ENCODE results near the gene PSKH1.
"Not testable (repeated sequence)": the region's sequence is repeated elsewhere in the genome, so short reads cannot be mapped to it uniquely, and the experiment has no call there.

The PSKH1 gene

DNA sequence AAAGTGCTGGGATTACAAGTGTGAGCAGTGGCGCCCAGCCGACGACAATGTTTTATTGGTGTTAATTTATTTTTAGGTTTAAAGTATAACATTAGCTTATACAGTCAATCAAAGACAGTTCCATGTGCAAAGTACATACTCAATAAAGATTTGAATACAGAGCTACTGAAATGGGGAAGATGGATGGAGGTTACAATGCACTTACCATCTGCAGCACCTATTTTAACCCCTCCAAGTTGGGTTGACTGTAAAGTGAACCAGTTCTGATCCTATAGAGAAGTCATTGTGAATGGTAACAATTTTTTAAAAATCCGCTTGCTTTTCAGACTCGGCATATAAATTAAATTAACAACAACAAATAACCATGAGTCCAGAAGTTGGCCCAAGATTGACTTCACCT is 679 bp upstream of the PSKH1 start:
- FAIRE-seq, result no peak

DNA sequence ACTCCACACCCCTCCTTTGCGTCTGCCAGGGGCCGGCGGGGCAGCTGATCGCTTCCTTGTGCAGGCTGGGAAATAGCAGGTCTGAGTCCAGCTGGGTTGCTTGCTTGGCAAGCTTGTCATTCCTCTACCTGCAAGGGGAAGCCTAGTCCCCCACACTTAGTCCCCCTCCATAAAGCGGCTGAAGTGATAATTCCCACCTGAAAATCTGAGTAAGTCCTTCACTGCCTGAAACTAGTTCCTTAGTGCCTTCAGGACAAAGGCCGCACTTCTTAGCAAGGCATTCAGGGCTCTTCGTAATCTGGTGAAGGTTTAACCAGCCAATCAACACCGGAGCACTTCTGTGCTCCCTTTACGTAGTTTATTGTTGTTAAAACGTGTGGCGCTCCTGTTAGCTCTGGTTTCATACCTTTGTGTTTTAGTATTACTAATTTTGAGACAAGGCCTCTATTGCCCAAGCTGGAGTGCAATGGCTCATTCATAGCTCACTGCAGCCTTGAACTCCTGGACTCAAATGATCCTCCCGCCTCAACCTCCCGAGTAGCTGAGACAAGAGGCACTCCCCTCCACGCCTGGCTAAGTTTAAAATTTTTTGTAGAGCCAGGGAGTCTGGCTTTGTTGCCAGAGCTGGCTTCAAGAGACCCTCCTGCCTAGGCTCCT is 817 bp downstream of the PSKH1 start:
- no peak for FAIRE-seq

DNA sequence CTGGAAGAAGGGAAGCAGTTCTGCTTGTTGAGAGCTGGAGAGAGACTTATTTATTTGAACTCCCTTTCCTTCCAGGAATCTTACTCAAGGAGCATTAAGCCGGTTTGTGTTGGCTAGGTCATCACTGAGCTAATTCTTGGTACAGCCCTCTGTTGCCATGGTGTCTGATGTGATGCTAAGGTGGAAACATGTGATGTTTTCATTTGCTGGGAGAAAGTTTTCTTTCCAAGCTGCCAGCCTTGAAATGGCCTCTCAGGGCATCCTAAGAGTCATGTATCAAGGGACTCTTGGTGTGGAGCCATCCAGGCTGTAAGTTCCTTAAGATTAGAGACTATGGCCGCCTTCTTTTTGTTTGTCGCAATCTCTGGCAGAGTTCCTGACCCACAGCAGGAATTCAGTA is 4.2 kb downstream of the PSKH1 start:
- no peak for FAIRE-seq

DNA sequence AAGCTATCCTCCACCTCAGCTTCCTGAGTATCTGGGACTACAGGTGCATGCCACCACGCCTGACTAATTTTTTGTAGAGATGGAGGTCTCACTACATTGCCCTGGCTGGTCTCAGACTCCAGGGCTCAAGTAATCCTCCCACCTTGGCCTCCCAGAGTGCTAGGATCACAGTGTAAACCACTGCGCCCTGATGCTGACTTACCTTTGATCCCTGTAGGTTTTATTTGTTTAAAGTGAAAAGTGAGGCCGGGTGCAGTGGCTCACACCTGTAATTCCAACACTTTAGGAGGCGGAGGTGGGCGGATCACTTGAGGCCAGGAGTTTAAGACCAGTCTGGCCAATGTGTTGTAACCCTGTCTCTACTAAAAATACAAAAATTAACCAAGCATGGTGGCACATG is 8.7 kb downstream of the PSKH1 start:
- FAIRE-seq, result no peak

DNA sequence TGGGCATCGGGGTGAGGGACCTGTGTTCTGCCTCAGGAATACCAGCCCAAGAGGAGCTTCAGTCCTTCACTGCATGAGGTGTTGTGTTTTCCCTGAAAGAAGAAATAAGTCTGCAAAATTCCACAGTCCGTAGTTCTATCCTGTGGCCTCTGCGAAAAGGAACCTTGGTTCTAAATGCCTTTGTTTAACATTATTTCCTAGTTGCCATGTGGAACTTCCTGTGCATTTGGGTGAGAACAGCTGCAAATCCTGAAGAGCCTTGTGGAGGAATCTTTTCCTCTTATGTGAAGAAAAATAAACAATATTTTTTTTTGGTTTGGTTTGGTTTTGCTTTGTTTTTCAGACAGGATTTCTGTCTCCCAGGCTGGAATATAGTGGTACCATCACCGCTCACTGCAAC is 9.8 kb downstream of the PSKH1 start:
- FAIRE-seq, result no peak

DNA sequence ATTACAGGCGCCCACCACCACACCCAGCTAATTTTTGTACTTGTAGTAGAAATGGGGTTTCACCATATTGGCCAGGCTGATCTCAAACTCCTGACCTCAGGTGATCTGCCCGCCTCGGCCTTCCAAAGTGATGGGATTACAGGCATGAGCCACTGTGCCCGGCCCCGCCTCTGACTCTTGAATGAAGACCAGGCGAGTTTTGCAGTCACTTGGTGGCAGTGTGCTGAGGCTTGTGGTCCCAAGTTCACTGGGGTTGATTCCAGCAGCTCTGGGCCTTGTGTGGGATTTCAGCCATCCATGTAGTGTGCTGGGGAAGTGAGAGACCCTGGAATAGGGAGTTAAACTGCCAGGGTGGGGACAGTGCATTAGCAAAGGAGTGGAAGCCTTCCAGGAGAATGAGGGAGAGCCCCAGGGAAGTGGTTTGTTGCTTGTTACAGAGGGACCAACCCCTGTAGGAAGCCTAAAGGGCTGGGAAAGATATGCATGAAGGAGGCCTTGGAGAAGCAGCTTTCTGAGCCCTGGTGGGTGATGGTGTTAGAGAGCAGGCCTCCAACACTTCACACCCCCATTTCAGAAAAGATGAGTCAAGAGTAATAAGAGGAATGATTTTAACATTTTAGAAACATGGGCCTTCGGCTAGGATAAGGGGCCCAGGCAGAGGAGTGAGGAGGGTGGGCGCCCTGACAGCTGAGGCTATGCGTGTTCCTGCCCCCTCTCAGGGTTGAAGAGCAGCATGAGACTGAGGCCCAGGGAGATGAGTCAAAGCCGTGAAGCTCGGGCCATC is 14.5 kb downstream of the PSKH1 start:
- FAIRE-seq, result no peak

DNA sequence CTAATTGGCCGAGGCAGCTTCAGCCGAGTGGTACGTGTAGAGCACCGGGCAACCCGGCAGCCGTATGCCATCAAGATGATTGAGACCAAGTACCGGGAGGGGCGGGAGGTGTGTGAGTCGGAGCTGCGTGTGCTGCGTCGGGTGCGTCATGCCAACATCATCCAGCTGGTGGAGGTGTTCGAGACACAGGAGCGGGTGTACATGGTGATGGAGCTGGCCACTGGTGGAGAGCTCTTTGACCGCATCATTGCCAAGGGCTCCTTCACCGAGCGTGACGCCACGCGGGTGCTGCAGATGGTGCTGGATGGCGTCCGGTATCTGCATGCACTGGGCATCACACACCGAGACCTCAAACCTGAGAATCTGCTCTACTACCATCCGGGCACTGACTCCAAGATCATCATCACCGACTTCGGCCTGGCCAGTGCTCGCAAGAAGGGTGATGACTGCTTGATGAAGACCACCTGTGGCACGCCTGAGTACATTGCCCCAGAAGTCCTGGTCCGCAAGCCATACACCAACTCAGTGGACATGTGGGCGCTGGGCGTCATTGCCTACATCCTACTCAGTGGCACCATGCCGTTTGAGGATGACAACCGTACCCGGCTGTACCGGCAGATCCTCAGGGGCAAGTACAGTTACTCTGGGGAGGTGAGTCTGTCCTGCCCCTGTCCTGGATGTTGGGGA is 16.1 kb downstream of the PSKH1 start:
- FAIRE-seq, result no peak

DNA sequence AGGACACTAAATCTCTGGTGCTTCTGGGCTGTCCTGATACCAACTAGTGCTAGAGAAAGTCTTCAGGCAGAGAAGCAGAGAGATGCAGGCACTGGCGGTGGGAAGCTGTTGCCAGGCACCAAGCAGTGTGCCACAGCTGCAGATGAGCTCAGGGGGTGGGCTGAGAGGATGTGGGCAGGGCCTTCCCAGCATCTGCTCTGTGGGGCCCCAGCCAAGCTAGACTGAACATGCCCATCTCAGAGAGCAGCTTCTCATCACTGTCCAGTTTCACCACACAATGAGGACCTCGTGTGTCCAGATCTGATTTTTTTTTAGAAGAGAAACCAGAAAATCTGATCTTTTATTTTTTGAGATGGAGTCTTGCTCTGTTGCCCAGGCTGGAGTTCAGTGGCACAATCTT is 17.1 kb downstream of the PSKH1 start:
- no peak for FAIRE-seq

DNA sequence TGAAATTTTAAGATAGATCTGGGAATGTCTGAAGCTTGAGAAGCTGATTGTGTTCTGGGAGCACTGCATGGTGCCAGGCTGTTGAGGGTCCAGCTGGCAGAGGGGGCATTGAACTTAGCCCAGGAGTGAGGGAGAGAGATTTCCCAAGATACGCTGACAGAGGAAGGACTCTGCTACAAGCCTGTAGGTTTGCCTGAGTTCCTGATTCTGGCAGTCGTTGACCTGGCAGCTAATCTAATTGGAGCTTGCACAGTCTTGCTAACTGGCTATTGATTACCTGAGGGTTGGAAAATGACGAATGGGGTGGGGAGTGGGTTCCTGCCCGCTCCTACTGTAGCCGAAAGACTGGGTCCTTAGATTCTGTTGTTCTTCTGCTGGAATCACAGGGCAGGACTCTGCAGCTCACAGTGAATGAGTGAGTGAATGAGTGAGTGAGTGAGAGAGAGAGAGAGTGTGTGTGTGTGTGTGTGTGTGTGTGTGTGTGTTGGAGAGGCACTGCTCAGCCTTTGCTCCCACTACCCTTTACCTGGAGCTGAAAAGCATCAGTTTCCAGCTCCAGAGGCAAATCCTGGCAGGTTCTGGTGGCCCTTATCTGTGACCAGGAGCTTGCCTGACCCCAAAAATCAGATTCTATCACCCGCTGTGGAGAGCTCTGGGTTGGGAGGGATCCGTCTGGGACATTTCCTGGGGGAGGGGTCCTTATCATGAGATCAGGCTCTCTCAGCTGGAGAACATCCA is 21.9 kb downstream of the PSKH1 start:
- no peak for FAIRE-seq

DNA sequence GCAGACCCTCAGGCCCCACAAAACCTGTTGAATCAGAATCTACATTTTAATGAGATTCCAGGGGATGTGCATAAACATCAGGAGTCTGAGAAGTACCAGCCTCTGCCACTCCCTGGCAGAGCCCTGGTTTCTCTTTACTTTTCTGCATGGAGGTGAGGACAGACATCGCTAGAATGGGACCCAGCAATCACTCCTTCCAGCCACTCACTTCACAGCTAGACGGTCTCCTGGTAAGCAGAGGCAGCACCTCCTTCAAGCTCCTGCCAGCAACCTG is 22.4 kb downstream of the PSKH1 start:
- FAIRE-seq, result not testable (repeated sequence)

DNA sequence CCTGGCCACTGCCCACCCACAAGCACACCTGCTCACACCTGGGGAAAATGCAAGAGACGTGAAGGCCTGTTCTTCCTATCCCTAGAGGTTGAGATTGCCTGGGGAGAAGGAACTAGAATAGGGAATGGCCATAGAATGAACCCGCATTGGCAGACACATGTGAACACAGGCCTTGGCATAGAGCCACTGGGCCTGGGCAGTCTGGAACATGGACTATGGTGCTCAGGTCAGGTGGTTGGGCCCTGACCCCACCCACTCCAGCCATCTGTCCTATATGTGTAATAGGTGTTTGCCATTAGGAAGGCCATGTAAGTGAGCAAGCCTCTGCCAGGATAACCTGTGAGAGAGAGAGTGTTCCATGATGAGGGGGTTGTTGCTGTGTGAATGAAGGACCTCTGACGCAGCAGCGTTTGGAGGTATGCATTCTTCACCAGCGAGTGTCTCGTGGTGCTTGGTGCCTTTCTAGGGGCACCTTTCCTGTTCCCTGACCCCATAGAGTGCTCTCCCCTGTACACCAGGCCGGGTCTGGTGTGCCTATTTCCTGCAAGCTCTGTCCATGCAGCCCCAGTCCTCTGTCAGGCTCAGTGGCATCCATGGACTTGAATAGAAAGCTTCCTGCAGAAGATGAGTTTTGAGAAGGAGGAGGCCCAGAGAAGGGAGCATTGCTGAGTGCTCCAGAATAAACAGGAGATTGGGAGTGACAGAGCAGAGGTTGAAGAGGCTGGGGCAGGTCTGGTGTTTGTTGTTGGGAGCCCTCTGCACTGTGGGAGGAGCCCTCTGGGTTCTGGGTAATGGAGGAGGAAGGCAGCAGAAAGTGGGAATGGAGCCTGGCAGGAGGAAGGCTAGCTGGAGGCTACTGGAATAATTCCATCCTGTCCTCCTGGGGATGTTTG is 23.0 kb downstream of the PSKH1 start:
- FAIRE-seq, result no peak

DNA sequence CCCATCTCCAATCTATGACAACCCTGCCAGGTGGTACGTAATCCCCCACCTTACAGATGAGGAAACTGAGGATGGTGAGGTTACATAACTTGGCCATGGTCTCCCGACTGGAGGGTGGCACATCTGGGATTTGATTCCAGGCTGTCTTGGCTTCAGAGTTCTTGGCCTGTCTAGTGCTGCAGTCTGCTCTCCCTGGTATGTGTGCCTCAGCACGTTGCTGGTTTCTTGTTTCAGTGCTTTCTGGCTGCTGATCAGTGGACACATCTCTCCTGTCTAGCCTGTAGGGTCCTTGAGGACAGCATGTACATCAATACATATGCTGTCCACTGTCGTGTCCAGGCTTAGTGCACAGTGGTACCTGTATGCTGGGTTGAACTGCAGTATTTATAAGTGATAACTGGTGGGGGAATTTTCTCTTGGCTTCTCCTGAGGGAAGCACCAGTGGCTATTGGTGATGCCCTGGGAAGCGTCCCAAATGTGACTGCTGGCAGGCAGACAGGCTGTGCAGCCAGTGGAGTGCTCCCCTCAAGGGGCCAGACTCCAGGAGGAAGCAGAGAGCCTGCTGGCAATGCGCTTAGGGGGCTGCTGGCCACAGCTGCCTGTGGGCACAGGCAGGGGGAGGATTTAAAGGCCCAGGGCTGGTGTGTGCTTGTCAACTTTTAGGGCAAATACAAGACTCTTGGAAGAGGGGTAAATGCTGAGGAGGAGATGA is 24.2 kb downstream of the PSKH1 start:
- no peak for FAIRE-seq

DNA sequence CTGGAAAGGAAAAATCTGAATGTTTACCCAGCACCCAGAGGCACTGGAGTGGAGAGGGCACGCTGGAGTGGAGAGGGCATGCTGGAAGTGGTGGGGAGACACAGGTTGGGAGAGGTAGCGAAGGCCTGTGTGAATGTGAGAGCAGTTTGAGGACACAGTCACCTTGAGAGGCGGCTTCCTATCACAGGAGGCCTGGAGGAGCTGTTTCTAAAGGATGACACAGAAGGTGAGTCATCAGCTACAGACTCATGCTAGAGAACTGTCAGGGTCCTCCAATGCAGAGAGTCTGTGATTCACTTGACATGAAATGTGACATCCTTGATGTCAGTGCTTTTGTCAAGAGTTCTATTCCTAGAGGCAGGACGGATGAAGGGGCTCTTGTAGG is 24.8 kb downstream of the PSKH1 start:
- FAIRE-seq, result no peak

DNA sequence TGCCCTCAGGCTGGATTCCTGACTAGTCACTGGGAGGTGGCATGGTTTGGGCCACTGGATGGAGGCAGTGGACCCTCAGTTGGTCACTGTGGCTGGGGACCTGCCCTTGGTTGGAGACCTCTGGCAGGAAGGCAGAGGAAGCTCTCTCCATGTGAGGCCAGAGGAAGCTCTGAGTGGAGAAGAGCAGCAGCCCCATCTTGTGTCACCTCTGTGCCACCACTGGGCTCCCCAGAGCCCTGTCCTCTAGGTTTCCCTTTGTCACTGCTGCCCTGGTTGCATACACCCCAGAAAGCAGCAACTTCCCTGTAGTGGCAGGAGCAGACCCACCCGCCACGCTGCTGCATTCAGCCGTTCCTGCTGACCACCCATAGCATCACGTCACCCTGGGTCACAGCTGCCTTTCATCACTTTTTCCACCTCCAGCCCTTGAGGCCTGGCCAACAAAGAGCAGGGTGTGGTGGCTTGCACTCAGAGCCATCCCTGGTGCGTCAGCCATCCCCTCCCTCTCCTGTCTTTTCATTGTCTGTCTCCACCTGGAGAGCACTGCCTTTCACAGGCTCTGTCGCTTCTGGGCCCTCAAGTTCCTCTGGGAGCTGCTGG is 26.7 kb downstream of the PSKH1 start:
- no peak for FAIRE-seq

DNA sequence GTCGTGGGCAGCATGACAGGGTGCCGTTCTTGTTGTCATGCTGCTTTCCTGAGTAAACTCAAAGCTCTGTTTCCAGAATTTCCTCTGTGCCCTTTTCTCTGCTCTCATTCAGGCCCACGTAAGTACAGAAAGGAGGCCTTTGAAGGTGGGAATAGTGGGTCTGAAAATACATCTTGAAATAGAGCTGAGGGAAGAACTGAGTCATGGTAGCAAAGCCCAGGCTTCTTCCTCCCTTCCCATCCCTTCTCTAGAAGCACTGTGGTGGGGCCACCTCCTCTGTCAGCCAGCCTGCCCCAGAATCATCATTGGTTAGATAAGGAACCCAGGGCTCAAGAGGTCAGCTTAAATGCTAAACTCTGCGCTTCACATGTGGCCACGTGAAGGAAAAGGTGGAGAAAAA is 29.2 kb downstream of the PSKH1 start:
- FAIRE-seq, result no peak

DNA sequence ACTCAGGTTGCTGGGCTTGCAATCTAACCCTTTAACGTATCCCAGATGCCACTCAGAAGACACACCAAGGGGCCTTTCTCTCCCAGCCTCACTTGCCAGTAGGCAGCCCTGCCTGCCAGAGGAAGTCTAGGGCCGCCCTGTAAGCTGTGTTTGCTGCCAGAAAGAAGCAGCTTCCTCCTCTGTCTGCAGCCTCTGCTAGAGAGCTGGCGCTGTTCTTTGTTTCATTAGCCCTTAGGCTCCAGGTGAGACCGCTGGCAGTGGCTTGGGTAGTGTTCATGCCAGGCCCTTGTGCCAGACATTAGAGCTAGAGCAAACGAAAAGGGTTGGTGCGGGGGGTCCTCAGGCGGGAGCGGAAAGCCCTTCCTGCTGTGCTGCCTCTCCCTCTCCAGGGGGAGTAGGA is 29.7 kb downstream of the PSKH1 start:
- no peak for FAIRE-seq

DNA sequence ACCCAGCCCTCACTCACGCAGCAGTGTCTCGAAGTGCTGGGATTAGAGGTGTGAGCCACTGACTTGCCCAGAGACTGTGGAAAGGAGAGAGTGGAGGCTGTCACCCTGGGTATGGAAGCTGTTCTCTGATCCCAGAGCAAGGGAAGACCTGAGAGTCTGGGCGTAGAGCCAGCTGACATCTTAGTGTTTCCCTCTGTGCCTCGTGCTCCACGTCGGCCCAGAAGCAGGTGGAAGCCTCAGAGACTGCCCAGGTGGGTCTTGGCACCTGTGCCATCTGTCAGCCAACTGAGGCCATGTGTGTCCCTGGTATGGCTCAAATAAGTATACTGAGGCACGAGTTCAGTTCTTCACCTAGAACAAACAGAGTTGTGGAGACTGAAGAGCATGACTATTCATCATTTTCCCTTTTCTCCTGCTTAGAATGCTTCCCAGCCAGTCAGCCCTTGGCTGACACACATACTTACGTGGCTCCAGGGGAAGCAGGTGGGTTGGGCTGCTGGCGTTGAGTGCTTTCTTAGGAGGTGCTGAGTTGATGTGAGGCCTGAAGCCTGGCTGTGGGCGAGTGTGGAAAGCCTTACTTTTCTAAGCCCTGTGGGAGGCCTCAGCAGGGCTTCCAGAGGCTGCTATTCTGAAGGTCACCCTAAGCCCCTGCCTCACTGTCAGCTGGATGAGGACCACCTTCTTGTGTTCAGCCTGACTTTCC is 30.5 kb downstream of the PSKH1 start:
- no peak for FAIRE-seq

DNA sequence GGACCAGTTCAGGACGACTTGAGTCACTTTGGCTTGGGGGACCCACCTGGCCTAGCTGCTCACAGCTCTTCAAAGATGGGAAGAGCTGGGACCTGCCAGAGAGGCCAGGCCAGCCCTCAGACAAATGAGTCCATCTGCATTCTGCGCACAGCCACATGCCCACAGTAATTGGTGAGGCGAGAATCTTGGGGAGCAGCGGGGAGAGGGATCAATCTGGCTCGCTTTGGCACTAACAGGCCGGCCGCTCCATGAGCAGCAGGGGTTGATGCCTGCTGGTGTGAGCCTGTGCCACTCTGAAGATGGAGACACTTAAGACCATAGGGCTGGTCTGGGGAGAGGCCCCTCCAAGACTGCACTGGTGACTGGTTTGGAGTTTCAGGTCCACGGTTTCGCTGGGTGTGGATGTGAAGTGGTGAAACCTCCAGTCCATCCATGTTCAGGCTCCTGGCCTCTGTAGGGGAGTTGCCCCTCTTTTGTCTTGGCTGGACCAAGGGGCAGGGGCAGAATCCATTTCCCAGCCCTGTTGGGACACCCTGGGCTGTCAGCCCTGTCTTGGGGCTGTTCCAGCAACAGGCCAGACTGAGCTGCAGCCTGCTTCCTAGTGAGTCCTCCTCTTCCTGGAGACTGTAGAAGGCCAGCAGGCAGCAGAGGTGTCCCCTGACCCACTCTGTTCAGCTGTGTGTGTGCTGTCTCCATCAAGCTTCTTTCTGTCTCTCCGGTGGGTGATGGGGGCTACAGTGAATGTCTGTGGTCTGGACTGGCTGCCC is 31.3 kb downstream of the PSKH1 start:
- FAIRE-seq, result no peak

DNA sequence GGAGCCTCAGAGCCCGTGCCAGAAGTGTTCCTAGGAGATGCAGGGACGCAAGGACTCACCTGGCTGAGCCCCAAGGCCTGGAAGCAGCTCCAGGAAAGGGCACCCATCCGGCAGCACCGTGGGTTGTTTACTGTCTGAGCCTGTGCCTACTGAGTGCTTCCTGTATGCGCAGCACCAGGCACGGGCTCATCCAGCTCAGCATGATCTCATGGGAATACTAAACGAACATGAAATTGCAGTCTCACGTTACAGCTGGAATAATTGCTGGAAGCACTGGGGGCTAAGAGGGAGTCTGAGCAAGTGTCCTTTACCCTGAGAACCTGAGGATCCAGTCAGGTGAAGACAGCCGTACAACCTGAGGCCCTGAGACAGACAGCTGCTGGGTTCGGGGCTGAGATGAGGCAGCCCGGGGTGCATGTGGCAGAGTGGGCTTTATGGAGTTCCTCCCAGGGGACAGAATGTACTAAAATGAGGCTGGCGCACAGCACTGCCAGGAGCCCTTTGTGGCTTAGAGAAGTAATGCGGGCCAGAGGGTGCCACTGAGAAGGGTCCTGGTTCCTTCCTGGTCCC is 33.2 kb downstream of the PSKH1 start:
- FAIRE-seq, result no peak

All from G401.6 (cell line).